Stimulated activated CD8-positive, alpha-beta memory T cell treated with anti-CD3 and anti-CD28 coated beads, Interleukin-7, amount 100 ng/mL, for 48 hours (primary cell): ENCODE results near the gene EFNA3.
A peak's percentile ranks its signal among the peaks of the same experiment; 100 is the strongest.

ENCODE experiments used
- DNase-seq, 2 donors: peaks; one replicate each; pipeline ENCODE4 v3.0.0-alpha.2; 2020; ENCODE audit warnings: low read depth in 1 of 2; ENCODE audit errors: extremely low read depth in 1 of 2

EFNA3 gene

GRCh38 chr1:155128755-155129473 lies 50.3 kb downstream of the EFNA3 start:
- DNase-seq, result no peak

GRCh38 chr1:155130272-155131006 lies 51.8 kb downstream of the EFNA3 start:
- no peak for DNase-seq

GRCh38 chr1:155131285-155131684 lies 52.6 kb downstream of the EFNA3 start:
- DNase-seq, result no peak

GRCh38 chr1:155131856-155132255 lies 53.2 kb downstream of the EFNA3 start:
- DNase-seq, result no peak

- no peak for DNase-seq
Measured at GRCh38 chr1:155133799-155134281, 55.2 kb downstream of the EFNA3 start.

- no peak for DNase-seq
Measured at GRCh38 chr1:155134322-155134721, 55.7 kb downstream of the EFNA3 start.

- DNase-seq, result peak; percentile 57 to 84
Measured at GRCh38 chr1:155134880-155135414, 56.3 kb downstream of the EFNA3 start.

- peak; percentile 90 to 92 for DNase-seq
Measured at GRCh38 chr1:155135415-155136028, 56.9 kb downstream of the EFNA3 start, which contains the start of gene SLC50A1. Gene SLC50A1, plus strand, starts transcription at chr1:155135852. Its CDS starts 60 bp downstream, at chr1:155135912.

GRCh38 chr1:155136748-155137147 lies 58.1 kb downstream of the EFNA3 start:
- no peak for DNase-seq
